Suprapubic skin (tissue), 4 donors: ENCODE data around the gene KCTD10. TPM values are rescaled to one million over a fixed set of nuclear protein-coding genes. Genes with fewer than 3 reads are reported as not detected.

Experiments
- DNase-seq, 2 donors: peaks; one replicate each; pipeline ENCODE4 v3.0.0-alpha.2; 2019; ENCODE audit warnings: low spot score in 2 of 2
- H3K27ac ChIP-seq: fragments of 200-600 bp; sonication (generic); one replicate; pipeline ENCODE4 v1.5.1; 2019
- H3K27me3 ChIP-seq: fragments of 200-600 bp; sonication (generic); one replicate; pipeline ENCODE4 v1.5.1; 2019
- H3K36me3 ChIP-seq: fragments of 200-600 bp; sonication (generic); one replicate; pipeline ENCODE4 v1.5.1; 2019
- H3K4me1 ChIP-seq: fragments of 200-600 bp; sonication (generic); one replicate; pipeline ENCODE4 v1.5.1; 2019
- H3K4me3 ChIP-seq: fragments of 200-600 bp; sonication (generic); one replicate; pipeline ENCODE4 v1.5.1; 2019; ENCODE audit warnings: mild to moderate bottlenecking
- H3K9me3 ChIP-seq: fragments of 200-600 bp; sonication (generic); one replicate; pipeline ENCODE4 v1.5.1; 2019
- EP300 ChIP-seq: sonication (generic); formaldehyde crosslinking; IDR thresholded peaks from one replicate; pipeline ENCODE4 v1.6.1; 2017; ENCODE audit warnings: antibody characterized with exemption
- POLR2A ChIP-seq, 2 donors: fragments of 450-650 bp; IDR thresholded peaks; one replicate each; pipeline ENCODE4 v1.6.1; 2017; ENCODE audit warnings: antibody characterized with exemption in 2 of 2, mild to moderate bottlenecking in 2 of 2, moderate library complexity in 2 of 2
- POLR2AphosphoS5 ChIP-seq, 3 donors: sonication (generic); formaldehyde crosslinking; IDR thresholded peaks; one replicate each; pipeline ENCODE4 v1.6.1; 2017; ENCODE audit warnings: antibody characterized with exemption in 3 of 3
- WGBS: methylation state at CpG from one replicate; pipeline ENCODE4 v1.1.5; 2018; 5-methylcytosine and 5-hydroxymethylcytosine counted together
- total RNA-seq, 4 donors: library from RNA; depleted of rRNA; stranded (reverse); fragments of >200 nt; gene quantifications; one replicate each; pipeline ENCODE4 v1.1.0, GENCODE V29; 2016
- TF ChIP-seq, protein P1 (sequence below), 2 donors: fragments of 200-600 bp in 1 of 2; fragments of 450-650 bp in 1 of 2; sonication (generic) in 1 of 2; IDR thresholded peaks; one replicate each; pipeline ENCODE4 v1.5.1; 2016 to 2019; ENCODE audit warnings: antibody characterized with exemption in 2 of 2, mild to moderate bottlenecking in 1 of 2, moderate library complexity in 1 of 2

The KCTD10 gene
- total RNA-seq, 4 donors from 2014 or later = 34.7 to 56.3 (median 41.7) TPM

DNA sequence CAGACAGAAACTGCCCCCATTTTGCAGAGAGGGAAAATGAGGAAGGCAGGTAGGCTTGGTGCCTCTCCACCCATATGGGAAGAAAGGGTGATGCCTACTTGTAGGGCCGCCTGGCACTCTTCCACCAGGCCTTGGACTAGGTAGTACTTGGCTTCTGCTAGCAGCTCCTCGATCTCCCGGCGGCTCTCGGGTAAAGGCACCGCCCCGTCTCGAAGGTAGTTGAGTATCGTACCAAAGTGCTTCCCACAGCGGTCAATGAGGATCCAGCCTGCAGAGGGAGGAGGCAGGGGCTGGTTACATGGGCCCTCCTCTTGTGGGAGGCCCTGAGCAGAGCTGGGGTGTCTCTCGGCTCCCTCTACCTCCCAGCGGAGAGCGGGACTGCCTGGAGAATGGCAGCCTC, 16.6 kb downstream of the KCTD10 start:
- DNase-seq = no peak
- TF ChIP-seq POLR2AphosphoS5 (IDR thresholded peaks at IDR 0.05) (no peak), POLR2A (IDR thresholded peaks at IDR 0.05) (no peak), EP300 (no peak)
- TF ChIP-seq, protein P1, sequence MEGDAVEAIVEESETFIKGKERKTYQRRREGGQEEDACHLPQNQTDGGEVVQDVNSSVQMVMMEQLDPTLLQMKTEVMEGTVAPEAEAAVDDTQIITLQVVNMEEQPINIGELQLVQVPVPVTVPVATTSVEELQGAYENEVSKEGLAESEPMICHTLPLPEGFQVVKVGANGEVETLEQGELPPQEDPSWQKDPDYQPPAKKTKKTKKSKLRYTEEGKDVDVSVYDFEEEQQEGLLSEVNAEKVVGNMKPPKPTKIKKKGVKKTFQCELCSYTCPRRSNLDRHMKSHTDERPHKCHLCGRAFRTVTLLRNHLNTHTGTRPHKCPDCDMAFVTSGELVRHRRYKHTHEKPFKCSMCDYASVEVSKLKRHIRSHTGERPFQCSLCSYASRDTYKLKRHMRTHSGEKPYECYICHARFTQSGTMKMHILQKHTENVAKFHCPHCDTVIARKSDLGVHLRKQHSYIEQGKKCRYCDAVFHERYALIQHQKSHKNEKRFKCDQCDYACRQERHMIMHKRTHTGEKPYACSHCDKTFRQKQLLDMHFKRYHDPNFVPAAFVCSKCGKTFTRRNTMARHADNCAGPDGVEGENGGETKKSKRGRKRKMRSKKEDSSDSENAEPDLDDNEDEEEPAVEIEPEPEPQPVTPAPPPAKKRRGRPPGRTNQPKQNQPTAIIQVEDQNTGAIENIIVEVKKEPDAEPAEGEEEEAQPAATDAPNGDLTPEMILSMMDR (IDR thresholded peaks at IDR 0.05) = no peak
- no peaks in the 10 kb centered on the region for H3K27me3 ChIP-seq
- no peaks in the 10 kb centered on the region for H3K9me3 ChIP-seq
- peak overlapping the region; percentile 82 for H3K27ac ChIP-seq
- no peak overlapping the region for H3K4me3 ChIP-seq
- H3K4me1 ChIP-seq = peaks cover 72% of the 10 kb centered on the region
- WGBS = 82% methylated on average over 13 of the region's 13 CpGs
- H3K36me3 ChIP-seq = peaks cover 35% of the 10 kb centered on the region

DNA sequence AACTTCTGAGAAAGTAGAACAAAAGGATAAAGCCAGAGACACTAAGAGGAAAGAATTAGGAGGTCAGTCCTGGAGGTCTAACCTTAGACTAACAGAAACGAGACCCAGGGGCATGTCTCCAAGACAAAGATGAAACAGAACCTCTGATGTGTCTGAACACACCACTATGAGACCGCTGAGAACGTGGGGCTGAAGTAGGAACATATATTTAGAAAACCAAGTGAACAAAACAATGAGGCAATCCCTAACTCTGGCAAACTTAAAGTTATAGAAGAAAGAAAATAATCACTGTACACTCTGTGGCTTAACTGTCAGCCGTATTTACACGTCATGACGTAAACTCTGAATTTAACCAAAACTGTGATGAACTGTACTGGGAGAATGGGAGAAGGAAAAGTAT, 17.9 kb downstream of the KCTD10 start:
- Histone ChIP-seq H3K27ac (no peak overlapping the region), H3K9me3 (no peaks in the 10 kb centered on the region), H3K36me3 (peaks cover 46% of the 10 kb centered on the region), H3K4me3 (no peak overlapping the region), H3K27me3 (no peaks in the 10 kb centered on the region), H3K4me1 (peaks cover 59% of the 10 kb centered on the region)
- WGBS = 77% methylated on average over 6 of the region's 6 CpGs
- TF ChIP-seq, protein P1 (IDR thresholded peaks at IDR 0.05) = no peak
- TF ChIP-seq EP300 (no peak), POLR2A (IDR thresholded peaks at IDR 0.05) (no peak), POLR2AphosphoS5 (IDR thresholded peaks at IDR 0.05) (no peak)
- DNase-seq = no peak

DNA sequence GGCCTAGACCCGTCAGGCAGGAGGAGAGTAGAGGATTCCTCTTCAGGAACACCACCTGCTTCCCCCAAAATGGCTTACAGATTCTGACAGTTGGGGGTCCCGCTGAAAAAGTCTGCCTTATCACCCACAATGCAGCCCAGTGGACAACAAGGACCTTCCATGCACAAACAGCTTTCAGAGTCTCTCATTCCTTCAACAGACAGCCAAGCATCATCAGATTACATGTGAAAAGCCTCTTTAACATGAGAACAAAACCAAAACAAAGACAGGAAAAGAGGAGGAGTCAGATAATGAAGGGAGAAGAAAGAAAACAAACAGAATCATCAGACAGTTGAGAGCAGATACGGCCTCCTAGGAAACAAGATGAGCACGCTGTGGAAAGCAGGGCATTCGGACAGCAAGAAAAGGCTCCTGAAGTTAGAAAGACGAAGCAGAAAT, 18.3 kb downstream of the KCTD10 start:
- Histone ChIP-seq H3K4me3 (no peak overlapping the region), H3K36me3 (peaks cover 50% of the 10 kb centered on the region), H3K4me1 (peaks cover 55% of the 10 kb centered on the region), H3K27me3 (no peaks in the 10 kb centered on the region), H3K27ac (peak overlapping the region; percentile 26), H3K9me3 (no peaks in the 10 kb centered on the region)
- 73% methylated on average over 6 of the region's 6 CpGs for WGBS
- no peak for DNase-seq
- TF ChIP-seq POLR2A (IDR thresholded peaks at IDR 0.05) = no peak
- no peak for TF ChIP-seq EP300
- TF ChIP-seq, protein P1 (IDR thresholded peaks at IDR 0.05) = no peak
- TF ChIP-seq POLR2AphosphoS5 (IDR thresholded peaks at IDR 0.05) = no peak

DNA sequence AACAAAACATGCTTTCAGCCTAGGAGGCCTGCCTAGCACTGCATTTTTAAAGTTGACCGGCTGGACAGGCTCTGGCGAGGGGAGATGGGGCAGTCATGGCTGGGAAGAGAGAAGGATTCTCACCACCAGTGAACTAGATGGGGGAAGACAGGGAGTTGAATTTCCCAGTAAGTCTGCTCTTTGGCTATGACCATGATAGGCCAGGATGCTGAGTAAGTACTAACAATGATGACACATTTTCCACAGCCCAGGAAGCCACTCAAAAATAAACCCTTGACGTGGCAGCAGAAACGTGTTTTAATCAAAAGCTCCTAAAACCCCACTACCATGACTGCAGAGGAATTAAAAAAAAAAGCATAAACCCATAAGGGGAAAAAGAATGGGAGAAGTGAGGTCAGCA, 19.0 kb downstream of the KCTD10 start:
- peak overlapping the region; percentile 26 for H3K27ac ChIP-seq
- peaks cover 48% of the 10 kb centered on the region for H3K4me1 ChIP-seq
- H3K36me3 ChIP-seq = peaks cover 57% of the 10 kb centered on the region
- H3K27me3 ChIP-seq = no peaks in the 10 kb centered on the region
- 90% methylated on average over 4 of the region's 4 CpGs for WGBS
- no peak for TF ChIP-seq EP300
- TF ChIP-seq, protein P1 (IDR thresholded peaks at IDR 0.05) = no peak
- TF ChIP-seq POLR2AphosphoS5 (IDR thresholded peaks at IDR 0.05) = no peak
- TF ChIP-seq POLR2A (IDR thresholded peaks at IDR 0.05) = no peak
- no peaks in the 10 kb centered on the region for H3K9me3 ChIP-seq
- DNase-seq = no peak
- no peak overlapping the region for H3K4me3 ChIP-seq

DNA sequence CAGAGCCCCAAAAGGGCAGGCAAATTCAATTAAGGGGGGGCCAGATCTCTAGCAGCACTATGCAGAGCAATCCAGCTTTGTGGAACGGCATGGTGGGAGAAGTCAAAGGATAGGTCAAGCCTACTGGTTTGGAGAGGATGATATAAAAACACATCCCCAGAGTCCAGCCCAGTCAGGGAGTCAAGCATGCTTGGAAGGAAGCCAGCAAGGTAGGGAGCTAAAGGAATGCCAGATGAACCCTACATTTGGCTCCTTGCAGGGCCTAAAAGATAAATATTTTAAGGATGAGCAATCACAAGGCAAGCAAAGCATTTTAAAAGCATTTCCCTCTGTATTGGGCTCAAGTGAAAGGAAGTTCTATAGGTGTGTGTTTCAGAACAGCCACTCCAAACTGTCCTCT, 21.4 kb downstream of the KCTD10 start:
- Histone ChIP-seq H3K4me3 (no peak overlapping the region), H3K36me3 (peaks cover 81% of the 10 kb centered on the region), H3K27ac (no peak overlapping the region), H3K9me3 (no peaks in the 10 kb centered on the region), H3K27me3 (no peaks in the 10 kb centered on the region), H3K4me1 (peaks cover 24% of the 10 kb centered on the region)
- 96% methylated on average over 1 of the region's 1 CpG for WGBS
- TF ChIP-seq POLR2A (IDR thresholded peaks at IDR 0.05) (no peak), EP300 (no peak), POLR2AphosphoS5 (IDR thresholded peaks at IDR 0.05) (no peak)
- TF ChIP-seq, protein P1 (IDR thresholded peaks at IDR 0.05) = no peak
- no peak for DNase-seq
